22Rv1 (cell line): ENCODE results near the gene ADGRE2.
"Not testable (repeated sequence)": the region's sequence is repeated elsewhere in the genome, so short reads cannot be mapped to it uniquely, and the experiment has no call there.

Experiments used
- H3K27ac ChIP-seq: fragments of 450-650 bp; 2 replicates; pipeline ENCODE4 v1.5.1; 2017
- CTCF ChIP-seq: fragments of 450-650 bp; IDR thresholded peaks from 2 replicates; pipeline ENCODE4 v1.5.1; 2017; ENCODE audit warnings: mild to moderate bottlenecking
- ZFX ChIP-seq: fragments of 450-650 bp; IDR thresholded peaks from 2 replicates; pipeline ENCODE4 v1.6.1; 2017; ENCODE audit warnings: antibody characterized with exemption, borderline replicate concordance

The ADGRE2 gene

GRCh38 chr19:14804765-14805164 is 26.4 kb upstream of the ADGRE2 start:
- TF ChIP-seq CTCF = no peak
- no peak for TF ChIP-seq ZFX
- no peak overlapping the region for H3K27ac ChIP-seq

GRCh38 chr19:14798760-14799159 is 20.4 kb upstream of the ADGRE2 start:
- H3K27ac ChIP-seq = no peak overlapping the region
- TF ChIP-seq CTCF (no peak), ZFX (no peak)

GRCh38 chr19:14796021-14796420 is 17.7 kb upstream of the ADGRE2 start:
- no peak for TF ChIP-seq CTCF
- no peak for TF ChIP-seq ZFX
- no peak overlapping the region for H3K27ac ChIP-seq

- H3K27ac ChIP-seq = no peak overlapping the region
- no peak for TF ChIP-seq ZFX
- TF ChIP-seq CTCF = no peak
These were observed 16.8 kb upstream of the ADGRE2 start for GRCh38 chr19:14795078-14795721.

- not testable (repeated sequence) for H3K27ac ChIP-seq
These were observed 13.9 kb upstream of the ADGRE2 start for GRCh38 chr19:14792250-14792649.

- H3K27ac ChIP-seq = no peak overlapping the region
- TF ChIP-seq ZFX (no peak), CTCF (peak; percentile 76)
These were observed 8.1 kb upstream of the ADGRE2 start for GRCh38 chr19:14786421-14786851.

- not testable (repeated sequence) for H3K27ac ChIP-seq
These were observed 6.9 kb upstream of the ADGRE2 start for GRCh38 chr19:14785102-14785793.

- H3K27ac ChIP-seq = not testable (repeated sequence)
These were observed 6.4 kb upstream of the ADGRE2 start for GRCh38 chr19:14784730-14785101.

GRCh38 chr19:14783410-14783998 is 5.1 kb upstream of the ADGRE2 start:
- H3K27ac ChIP-seq = not testable (repeated sequence)
